RWPE2 (cell line): Measurements from ENCODE around the gene EN2.

Experiments used
- ATAC-seq: fragments of 200-7000 bp; cut with Tn5 transposase; 3 replicates; pipeline ENCODE4 v1.9.1; 2021; ENCODE audit warnings: low read depth
- DNase-seq: peaks from one replicate; pipeline ENCODE4 v3.0.0-alpha.2; 2020; ENCODE audit warnings: low spot score
- H3K27ac ChIP-seq: fragments of 450-650 bp; 2 replicates; pipeline ENCODE4 v1.5.1; 2017; ENCODE audit warnings: mild to moderate bottlenecking; ENCODE audit not compliant: poor library complexity, severe bottlenecking
- H3K27me3 ChIP-seq: fragments of 250-450 bp; sonication (Bioruptor Pico); 2 replicates; pipeline ENCODE4 v1.5.1; 2021; ENCODE audit warnings: mild to moderate bottlenecking, moderate library complexity; ENCODE audit not compliant: insufficient read depth, poor library complexity, severe bottlenecking
- H3K36me3 ChIP-seq: fragments of 250-450 bp; sonication (Bioruptor Pico); 2 replicates; pipeline ENCODE4 v1.5.1; 2020; ENCODE audit warnings: low read depth, mild to moderate bottlenecking, moderate library complexity
- H3K4me1 ChIP-seq: fragments of 250-450 bp; sonication (Bioruptor Pico); 2 replicates; pipeline ENCODE4 v1.5.1; 2021; ENCODE audit warnings: mild to moderate bottlenecking, moderate library complexity; ENCODE audit not compliant: insufficient read depth, poor library complexity, severe bottlenecking
- H3K4me3 ChIP-seq: fragments of 250-450 bp; sonication (Bioruptor Pico); 2 replicates; pipeline ENCODE4 v1.5.1; 2021; ENCODE audit warnings: mild to moderate bottlenecking, moderate library complexity; ENCODE audit not compliant: severe bottlenecking
- H3K9me3 ChIP-seq: fragments of 250-450 bp; sonication (Bioruptor Pico); 2 replicates; pipeline ENCODE4 v1.5.1; 2021; ENCODE audit warnings: mild to moderate bottlenecking, moderate library complexity; ENCODE audit not compliant: severe bottlenecking
- CTCF ChIP-seq: fragments of 450-650 bp; IDR thresholded peaks from one replicate; pipeline ENCODE4 v1.5.1; 2017; ENCODE audit warnings: mild to moderate bottlenecking, moderate library complexity; ENCODE audit not compliant: poor library complexity, severe bottlenecking

The EN2 gene

GRCh38 chr7:155458111-155458877 lies at the start of gene EN2:
Gene EN2 (plus strand): TSS chr7:155458129. CDS start chr7:155458378, 249 bp downstream.
- Histone ChIP-seq H3K36me3 (no peaks in the 10 kb centered on the region), H3K9me3 (no peaks in the 10 kb centered on the region), H3K4me3 (peak within 1 kb of the TSS; percentile 21), H3K27me3 (peaks cover 95% of the 10 kb centered on the region), H3K4me1 (no peaks in the 10 kb centered on the region), H3K27ac (no peak within 1 kb of the TSS)
- TF ChIP-seq CTCF = no peak
- peak; percentile 65 for DNase-seq
- ATAC-seq = no peak

- H3K27me3 ChIP-seq = peaks cover 33% of the 10 kb centered on the region
- peak; percentile 30; the same call in 2 of the 3 replicates for ATAC-seq
- no peak for DNase-seq
Observed at GRCh38 chr7:155408651-155409586, 49.0 kb upstream of the EN2 start.

GRCh38 chr7:155409980-155410379 lies 47.9 kb upstream of the EN2 start:
- Histone ChIP-seq H3K4me3 (no peak overlapping the region), H3K9me3 (no peaks in the 10 kb centered on the region), H3K27me3 (peaks cover 23% of the 10 kb centered on the region), H3K27ac (no peak overlapping the region), H3K4me1 (no peaks in the 10 kb centered on the region), H3K36me3 (no peaks in the 10 kb centered on the region)
- ATAC-seq (no peak), DNase-seq (no peak)
- TF ChIP-seq CTCF = no peak

More at GRCh38 chr7:155408651-155409586, 49.0 kb upstream of the EN2 start:
- TF ChIP-seq CTCF = no peak
- Histone ChIP-seq H3K36me3 (no peaks in the 10 kb centered on the region), H3K4me3 (no peak overlapping the region), H3K4me1 (no peaks in the 10 kb centered on the region), H3K9me3 (no peaks in the 10 kb centered on the region), H3K27ac (no peak overlapping the region)

GRCh38 chr7:155410431-155410830 lies 47.5 kb upstream of the EN2 start:
- DNase-seq (no peak), ATAC-seq (no peak)
- TF ChIP-seq CTCF = no peak
- H3K4me1 ChIP-seq = no peaks in the 10 kb centered on the region
- H3K27ac ChIP-seq = no peak overlapping the region
- no peak overlapping the region for H3K4me3 ChIP-seq
- H3K9me3 ChIP-seq = no peaks in the 10 kb centered on the region
- peaks cover 18% of the 10 kb centered on the region for H3K27me3 ChIP-seq
- no peaks in the 10 kb centered on the region for H3K36me3 ChIP-seq
